SKM-1 treated with dmso at 0.1 percent for 144 hours (cell line): ENCODE data around the gene IPO4.

Experiments
- DNase-seq: peaks from one replicate; lab custom pipeline; 2025; ENCODE audit not compliant: unreplicated experiment; lab: John Stamatoyannopoulos, UW

IPO4 gene

DNA sequence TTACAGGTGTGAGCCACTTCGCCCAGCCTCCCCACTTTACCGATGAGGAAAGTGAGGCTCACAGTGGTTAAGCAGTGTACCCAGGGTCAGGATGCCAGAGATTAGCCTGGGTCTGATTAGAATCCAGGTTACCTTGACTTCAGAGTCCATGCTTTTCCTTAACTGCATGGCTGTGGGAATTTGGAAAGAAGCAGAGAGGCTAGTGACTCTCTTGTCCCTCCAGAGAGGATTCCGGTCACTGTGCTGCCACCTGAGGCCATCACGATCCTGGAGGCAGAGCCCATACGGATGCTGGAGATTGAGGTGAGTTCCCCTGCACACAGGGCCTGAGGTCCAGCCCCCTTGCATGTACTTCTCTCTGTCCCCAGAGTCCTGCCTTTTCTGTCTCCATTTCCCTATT is 12.0 kb downstream of the IPO4 start:
- no peak for DNase-seq

DNA sequence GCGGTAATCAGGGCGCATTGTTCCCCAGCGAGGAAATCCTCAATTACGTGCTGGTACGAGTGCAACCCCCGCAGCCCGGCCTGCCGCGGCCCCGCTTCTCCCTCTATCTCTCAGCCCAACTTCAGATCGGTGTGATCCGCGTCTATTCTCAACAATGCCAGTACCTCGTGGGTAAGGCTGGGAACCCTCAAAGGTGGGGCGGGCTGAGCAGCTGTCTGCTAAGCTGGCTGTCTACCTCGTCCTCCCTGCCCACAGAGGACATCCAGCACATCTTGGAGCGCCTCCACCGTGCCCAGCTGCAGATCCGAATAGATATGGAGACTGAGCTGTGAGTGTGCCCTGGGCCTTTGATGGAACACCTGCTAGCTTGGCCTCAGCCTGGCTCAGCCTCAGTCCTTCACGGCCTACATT is 15.7 kb downstream of the IPO4 start:
- no peak for DNase-seq

GRCh38 chr14:24172261-24172860 is 16.3 kb downstream of the IPO4 start:
- DNase-seq = no peak

GRCh38 chr14:24171422-24172260 is 17.0 kb downstream of the IPO4 start, which contains the start of gene REC8:
REC8 (plus strand) TSS chr14:24172080; CDS start chr14:24172553, 473 bp downstream.
- DNase-seq = no peak

GRCh38 chr14:24167469-24168114 is 21.0 kb downstream of the IPO4 start:
- DNase-seq = peak; percentile 3

- no peak for DNase-seq
Measured at GRCh38 chr14:24165785-24166184, 22.8 kb downstream of the IPO4 start.

DNA sequence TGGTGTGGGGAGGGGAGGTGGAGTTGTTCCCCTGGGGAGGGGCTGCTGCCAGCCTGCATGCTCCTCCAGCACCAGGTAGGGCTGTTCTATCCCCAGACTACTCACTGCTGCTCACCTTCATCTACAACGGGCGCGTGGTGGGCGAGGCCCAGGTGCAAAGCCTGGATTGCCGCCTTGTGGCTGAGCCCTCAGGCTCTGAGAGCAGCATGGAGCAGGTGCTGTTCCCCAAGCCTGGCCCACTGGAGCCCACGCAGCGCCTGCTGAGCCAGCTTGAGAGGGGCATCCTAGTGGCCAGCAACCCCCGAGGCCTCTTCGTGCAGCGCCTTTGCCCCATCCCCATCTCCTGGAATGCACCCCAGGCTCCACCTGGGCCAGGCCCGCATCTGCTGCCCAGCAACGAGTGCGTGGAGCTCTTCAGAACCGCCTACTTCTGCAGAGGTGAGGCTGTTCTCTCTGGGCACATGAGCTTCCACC is 24.1 kb downstream of the IPO4 start:
- DNase-seq = no peak

GRCh38 chr14:24162093-24162492 is 26.5 kb downstream of the IPO4 start:
- DNase-seq = no peak

- peak; percentile 52 for DNase-seq
Measured at GRCh38 chr14:24160850-24161804, 27.5 kb downstream of the IPO4 start, which contains the start of gene IRF9. IRF9 (plus strand) TSS chr14:24161265; CDS start chr14:24162145, 880 bp downstream.

GRCh38 chr14:24160499-24160849 is 28.1 kb downstream of the IPO4 start:
- no peak for DNase-seq

DNA sequence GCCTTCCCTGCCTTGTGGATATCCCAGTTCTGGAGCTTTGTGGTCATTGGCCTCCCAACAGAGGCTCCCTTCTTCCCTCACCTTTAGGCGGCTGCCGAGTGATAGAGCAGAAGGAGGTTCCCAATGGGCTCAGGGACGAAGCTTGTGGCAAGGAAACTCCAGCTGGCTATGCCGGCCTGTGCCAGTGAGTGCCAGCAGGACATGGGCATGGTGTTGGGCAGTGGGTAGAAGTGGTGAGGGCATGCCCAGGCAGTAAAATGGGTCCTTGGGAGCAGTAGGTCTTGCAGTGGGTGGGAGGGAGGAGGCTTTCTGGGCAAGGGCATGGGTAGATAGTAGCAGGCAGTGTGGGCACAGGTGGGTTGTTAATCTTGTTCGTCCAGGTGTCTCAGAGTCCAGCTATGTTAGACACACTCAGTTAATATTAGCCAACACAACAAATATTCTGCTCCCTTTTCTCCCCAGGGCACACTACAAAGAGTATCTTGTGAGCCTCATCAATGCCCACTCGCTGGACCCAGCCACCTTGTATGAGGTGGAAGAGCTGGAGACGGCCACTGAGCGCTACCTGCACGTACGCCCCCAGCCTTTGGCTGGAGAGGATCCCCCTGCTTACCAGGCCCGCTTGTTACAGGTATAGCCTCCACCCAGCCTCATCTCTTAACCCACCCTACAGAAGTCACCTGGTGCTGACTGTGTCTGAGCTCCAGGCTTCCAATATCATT is 28.7 kb downstream of the IPO4 start:
- DNase-seq = no peak

GRCh38 chr14:24157331-24157730 is 31.3 kb downstream of the IPO4 start:
- no peak for DNase-seq

- no peak for DNase-seq
Measured at GRCh38 chr14:24156840-24157239, 31.8 kb downstream of the IPO4 start.

- no peak for DNase-seq
Measured at GRCh38 chr14:24155100-24155499, 33.5 kb downstream of the IPO4 start.

GRCh38 chr14:24151404-24152080 is 37.1 kb downstream of the IPO4 start:
- DNase-seq = no peak

- DNase-seq = no peak
Measured at GRCh38 chr14:24150993-24151392, 37.6 kb downstream of the IPO4 start.

- no peak for DNase-seq
Measured at GRCh38 chr14:24150567-24150966, 38.0 kb downstream of the IPO4 start.

DNA sequence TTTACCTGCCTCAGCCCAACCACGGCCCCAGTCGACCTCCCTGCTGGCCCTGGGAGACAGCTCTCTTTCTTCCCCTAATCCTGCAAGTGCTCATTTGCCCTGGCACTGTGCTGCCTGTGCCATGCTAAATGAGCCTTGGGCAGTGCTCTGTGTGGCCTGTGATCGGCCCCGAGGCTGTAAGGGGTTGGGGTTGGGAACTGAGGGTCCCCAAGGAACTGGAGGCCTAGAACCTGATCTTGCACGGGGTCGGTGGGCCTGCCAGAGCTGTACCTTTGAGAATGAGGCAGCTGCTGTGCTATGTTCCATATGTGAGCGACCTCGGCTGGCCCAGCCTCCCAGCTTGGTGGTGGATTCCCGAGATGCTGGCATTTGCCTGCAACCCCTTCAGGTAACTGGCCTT is 38.6 kb downstream of the IPO4 start:
- no peak for DNase-seq

DNA sequence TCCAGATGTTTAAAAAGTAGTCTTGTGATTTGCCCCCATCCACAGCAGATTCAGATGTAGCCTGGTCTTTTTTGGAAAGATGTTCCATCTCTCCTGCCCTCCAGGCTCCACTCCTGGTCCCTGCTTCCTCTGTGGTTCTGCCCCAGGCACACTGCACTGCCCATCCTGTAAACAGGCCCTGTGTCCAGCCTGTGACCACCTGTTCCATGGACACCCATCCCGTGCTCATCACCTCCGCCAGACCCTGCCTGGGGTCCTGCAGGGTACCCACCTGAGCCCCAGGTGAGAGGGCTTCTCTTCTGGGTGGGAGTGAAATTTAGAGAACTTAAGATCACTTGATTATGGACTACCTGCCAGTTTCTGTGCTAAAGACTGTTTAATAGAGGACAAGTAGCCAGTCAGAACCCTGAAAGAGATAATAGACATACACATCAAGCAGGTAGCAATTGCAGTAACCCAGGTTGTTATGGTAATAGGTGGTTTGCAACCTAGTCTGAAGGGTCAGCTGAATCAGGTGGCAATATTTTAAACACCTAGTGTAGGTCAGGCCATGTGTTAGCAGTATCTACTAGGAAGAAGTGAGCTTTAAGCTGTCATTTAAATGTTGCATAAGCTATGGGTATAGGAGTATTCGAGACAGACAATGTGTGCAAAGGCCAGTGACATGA is 39.2 kb downstream of the IPO4 start:
- no peak for DNase-seq
